ENCODE data around the gene FCHO1. TPM values are rescaled to one million over a fixed set of nuclear protein-coding genes. Genes with fewer than 3 reads are reported as not detected.
A peak's percentile ranks its signal among the peaks of the same experiment; 100 is the strongest.

Gene FCHO1
- total and polyA plus RNA-seq, 4 experiments from 2014 or later = 6.5 to 113 (median 64.7) TPM

DNA sequence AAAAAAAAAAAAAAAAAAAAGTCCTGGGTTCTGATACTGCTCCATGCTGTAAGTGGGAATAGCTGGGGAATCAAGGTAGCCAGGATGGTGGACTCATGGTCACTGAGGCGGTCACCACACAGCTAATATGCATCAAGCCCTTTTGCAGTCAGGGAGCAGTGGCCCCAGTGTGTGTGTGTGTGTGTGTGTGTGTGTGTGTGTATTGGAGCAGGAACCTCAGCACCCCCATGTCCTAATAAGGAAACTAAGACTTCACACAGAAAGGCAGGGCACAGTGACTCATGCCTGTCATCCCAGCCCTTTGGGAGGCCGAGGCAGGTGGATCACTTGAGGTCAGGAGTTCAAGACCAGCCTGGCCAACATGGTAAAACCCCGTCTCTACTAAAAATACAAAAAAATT, 55.7 kb downstream of the FCHO1 start:
- no peaks in the 10 kb centered on the region for H3K9me3 ChIP-seq (ENCODE audit: control insufficient read depth in 1 of 2, low read length in 2 of 2)
- Mint-ChIP-seq H3K27me3 (no peaks in the 10 kb centered on the region), H3K36me3 (peaks cover 0 to 4% of the 10 kb centered on the region in 2 donors), H3K4me3 (peak overlapping the region in 4 of 8 donors; percentile 5 to 39 (median 30)), H3K27ac (no peak overlapping the region), H3K9me3 (no peaks in the 10 kb centered on the region), H3K4me1 (peaks cover 19 to 54% (median 32%) of the 10 kb centered on the region in 4 donors)
- no peak overlapping the region for H3K27ac ChIP-seq (ENCODE audit: low read depth, low read length)
- peaks cover 42% of the 10 kb centered on the region for H3K4me1 ChIP-seq (ENCODE audit: insufficient read depth, low read length)
- no peak for DNase-seq
- CTCF ChIA-PET (ENCODE audit: partially characterized antibody) = interaction anchor here (0.9 kb wide), 1 partner anchor 52 kb away, joined by 3 read pairs; the partner anchor contains the start of gene RPL18A
- H3K36me3 ChIP-seq (ENCODE audit: insufficient read depth, low read length) = no peaks in the 10 kb centered on the region
- POLR2A ChIA-PET (ENCODE audit: partially characterized antibody) = interaction anchor here (6.6 kb wide), 1 partner anchor 41 kb away, joined by 60 read pairs; the partner anchor contains the start of gene JAK3
- intact Hi-C loops (cut with micrococcal nuclease) = no loop called here
- H3K27me3 ChIP-seq (ENCODE audit: insufficient read depth, low read length) = no peaks in the 10 kb centered on the region
- no peak overlapping the region for H3K4me3 ChIP-seq (ENCODE audit: low read length in 2 of 2)

DNA sequence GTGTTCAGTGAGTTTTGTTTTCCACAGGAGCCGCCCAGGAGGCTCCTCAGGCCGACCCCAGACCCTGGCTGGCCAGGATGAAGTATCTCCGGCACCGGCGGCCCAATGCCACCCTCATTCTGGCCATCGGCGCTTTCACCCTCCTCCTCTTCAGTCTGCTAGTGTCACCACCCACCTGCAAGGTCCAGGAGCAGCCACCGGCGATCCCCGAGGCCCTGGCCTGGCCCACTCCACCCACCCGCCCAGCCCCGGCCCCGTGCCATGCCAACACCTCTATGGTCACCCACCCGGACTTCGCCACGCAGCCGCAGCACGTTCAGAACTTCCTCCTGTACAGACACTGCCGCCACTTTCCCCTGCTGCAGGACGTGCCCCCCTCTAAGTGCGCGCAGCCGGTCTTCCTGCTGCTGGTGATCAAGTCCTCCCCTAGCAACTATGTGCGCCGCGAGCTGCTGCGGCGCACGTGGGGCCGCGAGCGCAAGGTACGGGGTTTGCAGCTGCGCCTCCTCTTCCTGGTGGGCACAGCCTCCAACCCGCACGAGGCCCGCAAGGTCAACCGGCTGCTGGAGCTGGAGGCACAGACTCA, 56.5 kb downstream of the FCHO1 start:
- intact Hi-C loops (cut with micrococcal nuclease) = no loop called here
- Mint-ChIP-seq H3K4me1 (peaks cover 15 to 47% (median 28%) of the 10 kb centered on the region in 4 donors), H3K4me3 (peak overlapping the region; percentile 43 to 82 (median 76)), H3K36me3 (peaks cover 0 to 4% of the 10 kb centered on the region in 2 donors), H3K27me3 (no peaks in the 10 kb centered on the region), H3K27ac (peak overlapping the region in 3 of 7 donors; percentile 36 to 67 (median 42)), H3K9me3 (no peaks in the 10 kb centered on the region)
- no peaks in the 10 kb centered on the region for H3K36me3 ChIP-seq (ENCODE audit: insufficient read depth, low read length)
- H3K9me3 ChIP-seq (ENCODE audit: control insufficient read depth in 1 of 2, low read length in 2 of 2) = no peaks in the 10 kb centered on the region
- DNase-seq = no peak
- no peaks in the 10 kb centered on the region for H3K27me3 ChIP-seq (ENCODE audit: insufficient read depth, low read length)
- H3K4me3 ChIP-seq (ENCODE audit: low read length in 2 of 2) = no peak overlapping the region
- no peak overlapping the region for H3K27ac ChIP-seq (ENCODE audit: low read depth, low read length)
- H3K4me1 ChIP-seq (ENCODE audit: insufficient read depth, low read length) = peaks cover 34% of the 10 kb centered on the region
- POLR2A ChIA-PET (ENCODE audit: partially characterized antibody) = interaction anchor here (1.0 kb wide), 2 partner anchors 40 to 42 kb away, joined by 3 read pairs; partner anchors contain the start of gene JAK3
- CTCF ChIA-PET (ENCODE audit: partially characterized antibody) = interaction anchor here (1.0 kb wide), 1 partner anchor 125 kb away, joined by 3 read pairs; the partner anchor contains the start of gene CCDC124

- Mint-ChIP-seq H3K36me3 (peaks cover 0 to 4% of the 10 kb centered on the region in 2 donors), H3K27ac (no peak overlapping the region), H3K4me1 (peaks cover 4 to 21% (median 7%) of the 10 kb centered on the region in 4 donors), H3K9me3 (no peaks in the 10 kb centered on the region), H3K27me3 (no peaks in the 10 kb centered on the region), H3K4me3 (no peak overlapping the region)
- Histone ChIP-seq H3K36me3 (ENCODE audit: insufficient read depth, low read length) (no peaks in the 10 kb centered on the region), H3K4me1 (ENCODE audit: insufficient read depth, low read length) (peaks cover 20% of the 10 kb centered on the region), H3K4me3 (ENCODE audit: low read length in 2 of 2) (no peak overlapping the region), H3K27ac (ENCODE audit: low read depth, low read length) (no peak overlapping the region), H3K27me3 (ENCODE audit: insufficient read depth, low read length) (no peaks in the 10 kb centered on the region), H3K9me3 (ENCODE audit: control insufficient read depth in 1 of 2, low read length in 2 of 2) (no peaks in the 10 kb centered on the region)
- no peak for DNase-seq
- ChIA-PET POLR2A (ENCODE audit: partially characterized antibody) (interaction anchor here (0.6 kb wide), 1 partner anchor 62 kb away, joined by 5 read pairs; no protein-coding TSS in a partner anchor), CTCF (ENCODE audit: partially characterized antibody) (no interaction called here)
- intact Hi-C loops (cut with micrococcal nuclease) = no loop called here
Measured at GRCh38 chr19:17811103-17811502, 59.8 kb downstream of the FCHO1 start.

- POLR2A ChIA-PET (ENCODE audit: partially characterized antibody) = no interaction called here
- Histone ChIP-seq H3K4me1 (ENCODE audit: insufficient read depth, low read length) (peaks cover 15% of the 10 kb centered on the region), H3K9me3 (ENCODE audit: control insufficient read depth in 1 of 2, low read length in 2 of 2) (no peaks in the 10 kb centered on the region), H3K4me3 (ENCODE audit: low read length in 2 of 2) (no peak overlapping the region), H3K36me3 (ENCODE audit: insufficient read depth, low read length) (no peaks in the 10 kb centered on the region), H3K27me3 (ENCODE audit: insufficient read depth, low read length) (no peaks in the 10 kb centered on the region), H3K27ac (ENCODE audit: low read depth, low read length) (no peak overlapping the region)
- CTCF ChIA-PET (ENCODE audit: partially characterized antibody) = no interaction called here
- Mint-ChIP-seq H3K27ac (peak overlapping the region in 1 of 7 donors; percentile 10), H3K4me3 (no peak overlapping the region), H3K27me3 (no peaks in the 10 kb centered on the region), H3K4me1 (peaks cover 4 to 18% (median 7%) of the 10 kb centered on the region in 4 donors), H3K9me3 (no peaks in the 10 kb centered on the region), H3K36me3 (peaks cover 1 to 4% of the 10 kb centered on the region in 2 donors)
- no peak for DNase-seq
- intact Hi-C loops (cut with micrococcal nuclease) = no loop called here
Measured at GRCh38 chr19:17811681-17812080, 60.4 kb downstream of the FCHO1 start.

- POLR2A ChIA-PET (ENCODE audit: partially characterized antibody) = no interaction called here
Measured at GRCh38 chr19:17812099-17812498, 60.8 kb downstream of the FCHO1 start.

GRCh38 chr19:17817668-17818363, 66.5 kb downstream of the FCHO1 start:
- no peak overlapping the region for H3K4me3 ChIP-seq (ENCODE audit: low read length in 2 of 2)
- ChIA-PET POLR2A (ENCODE audit: partially characterized antibody) (interaction anchor here (0.9 kb wide), 1 partner anchor 15 kb away, joined by 3 read pairs; no protein-coding TSS in a partner anchor), CTCF (ENCODE audit: partially characterized antibody) (no interaction called here)
- H3K9me3 ChIP-seq (ENCODE audit: control insufficient read depth in 1 of 2, low read length in 2 of 2) = no peaks in the 10 kb centered on the region
- H3K27ac ChIP-seq (ENCODE audit: low read depth, low read length) = no peak overlapping the region
- Mint-ChIP-seq H3K27me3 (no peaks in the 10 kb centered on the region), H3K27ac (no peak overlapping the region), H3K36me3 (peaks cover 0 to 1% of the 10 kb centered on the region in 2 donors), H3K4me3 (no peak overlapping the region), H3K4me1 (peaks cover 0 to 2% (median 0%) of the 10 kb centered on the region in 4 donors), H3K9me3 (no peaks in the 10 kb centered on the region)
- H3K4me1 ChIP-seq (ENCODE audit: insufficient read depth, low read length) = no peaks in the 10 kb centered on the region
- intact Hi-C loops (cut with micrococcal nuclease) = no loop called here
- DNase-seq = no peak
- H3K27me3 ChIP-seq (ENCODE audit: insufficient read depth, low read length) = no peaks in the 10 kb centered on the region
- H3K36me3 ChIP-seq (ENCODE audit: insufficient read depth, low read length) = no peaks in the 10 kb centered on the region

More at GRCh38 chr19:17812099-17812498, 60.8 kb downstream of the FCHO1 start:
- Mint-ChIP-seq H3K27ac (peak overlapping the region in 1 of 7 donors; percentile 10), H3K36me3 (peaks cover 1 to 4% of the 10 kb centered on the region in 2 donors), H3K4me3 (no peak overlapping the region), H3K27me3 (no peaks in the 10 kb centered on the region), H3K9me3 (no peaks in the 10 kb centered on the region), H3K4me1 (peaks cover 4 to 14% (median 7%) of the 10 kb centered on the region in 4 donors)
- Histone ChIP-seq H3K4me1 (ENCODE audit: insufficient read depth, low read length) (peaks cover 11% of the 10 kb centered on the region), H3K9me3 (ENCODE audit: control insufficient read depth in 1 of 2, low read length in 2 of 2) (no peaks in the 10 kb centered on the region), H3K4me3 (ENCODE audit: low read length in 2 of 2) (no peak overlapping the region), H3K27me3 (ENCODE audit: insufficient read depth, low read length) (no peaks in the 10 kb centered on the region), H3K27ac (ENCODE audit: low read depth, low read length) (no peak overlapping the region), H3K36me3 (ENCODE audit: insufficient read depth, low read length) (no peaks in the 10 kb centered on the region)
- CTCF ChIA-PET (ENCODE audit: partially characterized antibody) = no interaction called here
- intact Hi-C loops (cut with micrococcal nuclease) = no loop called here
- no peak for DNase-seq

DNA sequence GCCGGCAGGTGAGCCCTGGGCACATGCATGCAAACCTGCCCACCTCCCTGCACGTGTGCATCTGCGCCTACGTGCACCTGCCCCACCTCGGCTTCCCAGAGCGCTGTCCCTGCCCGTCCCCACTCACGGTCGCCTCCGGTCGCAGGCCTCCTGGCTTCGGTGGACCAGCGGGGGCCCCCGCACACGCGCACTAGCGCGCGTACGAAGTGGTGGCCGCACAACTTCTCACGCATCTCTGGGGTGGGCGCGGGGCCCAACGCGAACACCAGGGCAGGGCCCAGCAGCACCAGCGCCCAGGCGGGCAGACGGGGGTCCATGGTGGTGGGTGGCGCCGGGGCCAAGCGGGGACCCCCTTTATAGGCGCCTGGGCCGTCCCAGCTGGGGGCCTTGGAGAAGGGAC, 69.9 kb downstream of the FCHO1 start, which contains the start of gene INSL3:
Gene INSL3 (minus strand): TSS at position 330 of the 400 bp plus-strand sequence. CDS start 13 bp downstream, at position 317.
- H3K27me3 Mint-ChIP-seq = no peaks in the 10 kb centered on the region
- H3K27ac Mint-ChIP-seq = no peak within 1 kb of the TSS
- H3K4me3 Mint-ChIP-seq = no peak within 1 kb of the TSS
- ChIA-PET CTCF (ENCODE audit: partially characterized antibody) (no interaction called here), POLR2A (ENCODE audit: partially characterized antibody) (interaction anchor here (0.6 to 2.5 kb wide), 2 partner anchors 9 to 18 kb away, joined by 3 to 8 read pairs; no protein-coding TSS in a partner anchor)
- H3K36me3 Mint-ChIP-seq = peaks cover 7 to 10% of the 10 kb centered on the region in 2 donors
- H3K4me3 ChIP-seq (ENCODE audit: low read length in 2 of 2) = no peak within 1 kb of the TSS
- peaks cover 0 to 2% (median under 1%) of the 10 kb centered on the region in 4 donors for H3K4me1 Mint-ChIP-seq
- DNase-seq = no peak
- H3K27ac ChIP-seq (ENCODE audit: low read depth, low read length) = no peak within 1 kb of the TSS
- no peaks in the 10 kb centered on the region for H3K4me1 ChIP-seq (ENCODE audit: insufficient read depth, low read length)
- intact Hi-C loops (cut with micrococcal nuclease) = no loop called here
- no peaks in the 10 kb centered on the region for H3K9me3 Mint-ChIP-seq
- H3K27me3 ChIP-seq (ENCODE audit: insufficient read depth, low read length) = no peaks in the 10 kb centered on the region
- no peaks in the 10 kb centered on the region for H3K36me3 ChIP-seq (ENCODE audit: insufficient read depth, low read length)
- H3K9me3 ChIP-seq (ENCODE audit: control insufficient read depth in 1 of 2, low read length in 2 of 2) = no peaks in the 10 kb centered on the region
